HUES48 (cell line): ENCODE results near the gene SLC25A28.

ENCODE experiments used
- H3K27ac ChIP-seq: one replicate; pipeline ENCODE4 v1.7.0; 2013; ENCODE audit warnings: low read depth, low read length, inconsistent platforms
- H3K27me3 ChIP-seq: 2 replicates; pipeline ENCODE4 v1.6.1; 2013; ENCODE audit warnings: mild to moderate bottlenecking, low read length; ENCODE audit not compliant: control insufficient read depth, insufficient read depth
- H3K36me3 ChIP-seq: 2 replicates; pipeline ENCODE4 v1.6.1; 2013; ENCODE audit warnings: low read length; ENCODE audit not compliant: control insufficient read depth, insufficient read depth
- H3K4me1 ChIP-seq: 2 replicates; pipeline ENCODE4 v1.6.1; 2013; ENCODE audit warnings: mild to moderate bottlenecking, low read length; ENCODE audit not compliant: control insufficient read depth, insufficient read depth
- H3K4me3 ChIP-seq: 2 replicates; pipeline ENCODE4 v1.5.1; 2013; ENCODE audit warnings: mild to moderate bottlenecking, low read depth, low read length
- H3K9ac ChIP-seq: 2 replicates; pipeline ENCODE4 v1.6.1; 2013; ENCODE audit warnings: mild to moderate bottlenecking, low read depth, low read length, moderate library complexity
- H3K9me3 ChIP-seq: 2 replicates; pipeline ENCODE4 v1.6.1; 2013; ENCODE audit warnings: low read length; ENCODE audit not compliant: control insufficient read depth, insufficient read depth

Gene SLC25A28

DNA sequence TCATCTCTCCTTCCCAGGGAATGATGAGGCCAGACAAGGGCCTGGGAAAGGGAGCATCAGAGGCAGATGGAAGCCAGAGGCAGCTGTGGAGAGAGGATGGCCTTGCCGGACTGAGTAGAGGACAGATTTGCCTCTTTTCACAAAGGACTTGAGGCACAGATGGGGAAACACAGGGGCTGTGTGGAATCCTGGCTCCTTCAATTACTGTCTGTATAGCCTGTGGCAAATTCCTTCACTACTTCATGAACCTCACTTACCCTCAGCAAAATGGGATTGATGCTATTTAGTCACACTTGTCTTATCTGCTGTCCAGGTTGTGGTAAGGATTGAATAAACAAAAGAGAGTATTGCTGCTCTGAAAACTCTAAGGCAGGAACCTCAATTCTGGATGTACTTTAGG, 40.3 kb downstream of the SLC25A28 start:
- Histone ChIP-seq H3K9me3 (no peaks in the 10 kb centered on the region), H3K27ac (no peak overlapping the region), H3K9ac (no peak overlapping the region), H3K36me3 (no peaks in the 10 kb centered on the region), H3K4me1 (no peaks in the 10 kb centered on the region), H3K27me3 (no peaks in the 10 kb centered on the region), H3K4me3 (no peak overlapping the region)

DNA sequence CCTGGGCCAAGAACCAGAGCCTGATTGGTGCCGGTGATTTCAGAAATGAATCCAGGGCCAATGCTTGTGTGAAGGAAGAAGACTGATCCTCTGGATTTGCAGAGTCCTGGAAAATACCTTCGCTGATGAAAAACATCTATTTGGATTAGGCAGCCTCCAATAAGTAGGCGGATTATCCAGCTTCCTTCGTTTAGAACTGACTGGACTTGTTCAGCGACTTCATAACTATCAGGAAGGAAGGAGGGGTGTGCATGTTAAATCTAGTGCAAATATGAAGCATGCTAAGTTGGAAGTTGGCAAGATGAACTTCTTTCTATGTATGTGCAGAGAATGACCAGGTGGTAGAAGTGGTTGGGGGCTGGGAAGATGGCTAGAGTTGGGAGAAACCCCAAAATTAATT, 46.4 kb downstream of the SLC25A28 start:
- Histone ChIP-seq H3K27ac (no peak overlapping the region), H3K27me3 (no peaks in the 10 kb centered on the region), H3K9ac (no peak overlapping the region), H3K9me3 (no peaks in the 10 kb centered on the region), H3K36me3 (no peaks in the 10 kb centered on the region), H3K4me1 (no peaks in the 10 kb centered on the region), H3K4me3 (no peak overlapping the region)

DNA sequence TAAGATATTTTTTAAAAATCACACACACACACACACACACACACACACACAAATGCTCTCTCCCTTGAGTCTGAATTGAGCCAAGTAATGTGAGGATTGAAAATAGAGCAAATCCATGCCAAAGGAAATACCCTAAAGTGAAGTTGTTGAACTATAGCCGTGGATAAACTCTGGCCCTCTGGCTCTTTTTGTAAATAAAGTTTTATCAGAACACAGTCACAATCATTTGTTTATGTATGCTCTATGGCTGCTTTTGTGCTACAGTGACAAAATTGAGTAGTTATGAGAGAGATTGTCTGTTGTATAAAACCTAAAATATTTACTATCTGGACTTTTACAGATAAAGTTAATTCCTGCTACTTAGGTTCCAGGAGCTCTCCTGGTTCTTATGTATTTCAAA, 48.4 kb downstream of the SLC25A28 start:
- no peak overlapping the region for H3K9ac ChIP-seq

GRCh38 chr10:99569961-99570360, 50.3 kb downstream of the SLC25A28 start:
- no peak overlapping the region for H3K27ac ChIP-seq
- no peaks in the 10 kb centered on the region for H3K27me3 ChIP-seq
- H3K36me3 ChIP-seq = no peaks in the 10 kb centered on the region
- no peak overlapping the region for H3K9ac ChIP-seq
- no peak overlapping the region for H3K4me3 ChIP-seq
- H3K9me3 ChIP-seq = no peaks in the 10 kb centered on the region
- H3K4me1 ChIP-seq = no peaks in the 10 kb centered on the region

More for the DNA sequence above, 48.4 kb downstream of the SLC25A28 start:
- H3K4me1 ChIP-seq = no peaks in the 10 kb centered on the region
- no peak overlapping the region for H3K27ac ChIP-seq
- H3K9me3 ChIP-seq = no peaks in the 10 kb centered on the region
- no peaks in the 10 kb centered on the region for H3K36me3 ChIP-seq
- no peaks in the 10 kb centered on the region for H3K27me3 ChIP-seq
- H3K4me3 ChIP-seq = no peak overlapping the region

DNA sequence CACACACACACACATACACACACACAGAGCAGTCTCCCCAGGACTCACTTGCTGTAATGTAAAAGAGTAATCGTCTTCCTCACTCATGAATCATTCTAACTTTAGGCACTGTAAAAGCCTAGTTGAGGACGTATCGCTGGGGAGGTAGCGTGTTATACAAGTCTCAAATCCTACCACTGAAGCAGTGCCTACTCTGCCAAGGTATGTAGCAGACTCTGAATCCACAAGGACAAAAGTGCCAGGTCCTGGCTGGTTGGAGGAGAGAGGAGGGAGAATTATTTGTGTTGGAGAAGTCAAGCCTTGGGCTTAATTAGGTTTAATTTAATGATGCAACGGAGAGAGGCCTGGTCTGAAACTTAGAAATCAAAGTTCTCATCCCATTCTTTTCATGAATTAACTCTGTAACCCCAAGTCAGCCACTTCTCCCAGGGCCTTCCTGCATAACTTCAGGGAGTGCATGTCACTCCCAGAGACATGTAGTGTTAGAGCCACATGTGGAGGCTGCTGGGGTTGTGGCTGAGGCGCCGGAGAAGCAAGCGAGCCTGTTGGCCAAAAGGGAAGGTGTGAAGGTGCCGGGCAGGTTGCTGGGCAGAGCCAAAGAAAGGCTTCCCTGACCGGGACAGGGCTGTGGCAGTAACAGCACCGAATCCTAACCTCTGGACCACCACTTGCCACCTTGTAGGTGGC, 50.8 kb downstream of the SLC25A28 start:
- no peak overlapping the region for H3K27ac ChIP-seq
- no peaks in the 10 kb centered on the region for H3K9me3 ChIP-seq
- no peak overlapping the region for H3K9ac ChIP-seq
- no peaks in the 10 kb centered on the region for H3K36me3 ChIP-seq
- H3K4me1 ChIP-seq = no peaks in the 10 kb centered on the region
- no peak overlapping the region for H3K4me3 ChIP-seq
- H3K27me3 ChIP-seq = no peaks in the 10 kb centered on the region

DNA sequence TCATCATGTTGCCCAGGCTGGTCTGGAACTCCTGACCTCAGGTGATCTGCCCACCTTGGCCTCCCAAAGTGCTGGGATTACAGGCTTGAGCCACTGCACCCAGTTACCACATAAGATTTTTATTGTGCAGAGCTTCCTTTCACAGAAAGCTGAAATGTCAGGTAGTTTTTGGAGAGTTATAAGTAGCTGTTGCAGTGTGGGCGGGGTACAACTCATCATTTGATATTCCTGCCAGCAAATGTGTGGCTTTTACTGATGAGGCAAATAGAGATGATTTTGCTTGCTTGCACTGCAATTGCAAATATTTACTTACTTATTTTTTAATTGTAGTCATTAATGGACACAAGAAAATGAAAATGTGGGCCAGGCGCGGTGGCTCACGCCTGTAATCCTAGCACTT, 55.1 kb downstream of the SLC25A28 start:
- Histone ChIP-seq H3K27ac (no peak overlapping the region), H3K9me3 (no peaks in the 10 kb centered on the region), H3K4me3 (no peak overlapping the region), H3K4me1 (no peaks in the 10 kb centered on the region), H3K9ac (no peak overlapping the region), H3K36me3 (no peaks in the 10 kb centered on the region), H3K27me3 (no peaks in the 10 kb centered on the region)

DNA sequence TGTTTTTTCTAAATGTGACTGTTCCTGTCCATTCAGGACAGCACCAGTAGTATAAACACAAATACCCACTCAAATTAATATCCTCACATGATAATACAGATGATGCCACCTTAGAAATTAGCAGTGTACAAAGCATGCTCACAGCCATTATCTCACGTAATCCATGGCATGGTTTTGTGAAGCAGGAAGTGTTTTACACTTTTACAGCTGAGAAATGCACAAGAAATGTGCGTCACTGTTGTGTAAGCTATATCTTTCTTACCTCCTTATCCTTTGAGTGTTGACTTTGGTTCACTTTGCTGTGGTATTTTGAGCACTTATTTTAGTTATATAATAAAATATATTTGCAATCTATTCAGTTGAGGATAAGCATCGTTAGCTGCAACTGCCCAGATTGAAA, 55.9 kb downstream of the SLC25A28 start:
- Histone ChIP-seq H3K4me3 (no peak overlapping the region), H3K36me3 (no peaks in the 10 kb centered on the region), H3K27me3 (no peaks in the 10 kb centered on the region), H3K9ac (no peak overlapping the region), H3K27ac (no peak overlapping the region), H3K4me1 (no peaks in the 10 kb centered on the region), H3K9me3 (no peaks in the 10 kb centered on the region)

- Histone ChIP-seq H3K36me3 (no peaks in the 10 kb centered on the region), H3K9ac (no peak overlapping the region), H3K4me1 (no peaks in the 10 kb centered on the region), H3K27ac (no peak overlapping the region), H3K9me3 (no peaks in the 10 kb centered on the region), H3K27me3 (no peaks in the 10 kb centered on the region), H3K4me3 (no peak overlapping the region)
These were observed 57.6 kb downstream of the SLC25A28 start for GRCh38 chr10:99562631-99563030.
